K562 (cell line): ENCODE data around the gene PHTF2. TPM values are rescaled to one million over a fixed set of nuclear protein-coding genes. Genes with fewer than 3 reads are reported as not detected.

Experiments
- ATAC-seq: fragments of 200-7000 bp; cut with Tn5 transposase; 3 replicates; pipeline ENCODE4 v1.9.1; 2020; ENCODE audit warnings: moderate library complexity
- BruUV-seq: library from RNA; stranded (reverse); fragments of 400-500 nt; replicated peaks from 2 replicates; lab custom pipeline; 2021; lab: Mats Ljungman, UMichigan
- CTCF ChIA-PET: fragments of 300-600 bp; formaldehyde crosslinking; extraction: SDS; loops from one replicate; lab custom pipeline; 2021; ENCODE audit warnings: low intra/inter-chr PET ratio; lab: Yijun Ruan, JAX
- POLR2A ChIA-PET: fragments of 300-600, 350-650 bp; sonication (Branson Sonifier 250); formaldehyde crosslinking; extraction: SDS; loops from one replicate; lab custom pipeline; 2021; ENCODE audit warnings: antibody characterized with exemption, inconsistent platforms; lab: Yijun Ruan, JAX
- DNase-seq, 4 experiments: peaks; one replicate each; pipeline versions ENCODE4 v3.0.0 to v3.0.0-alpha.2; 2011 to 2018; ENCODE audit warnings: low spot score in 3 of 4, mixed read lengths in 3 of 4; ENCODE audit errors: extremely low read depth in 1 of 4
- FAIRE-seq: peaks from 2 replicates; lab custom pipeline; 2011; peaks lifted over from hg19 to GRCh38; lab: Jason Lieb, UNC
- H2AFZ ChIP-seq: 2 replicates; pipeline ENCODE4 v1.6.0; 2011; ENCODE audit warnings: low read depth, low read length, control low read depth, inconsistent platforms
- H3K27ac ChIP-seq: fragments of 200-600 bp; 3 replicates; pipeline ENCODE4 v1.8.0; 2011; ENCODE audit warnings: low read depth, mild to moderate bottlenecking, control low read depth, inconsistent platforms, low read length, moderate library complexity, mixed read lengths; ENCODE audit errors: extremely low read depth
- H3K27me3 ChIP-seq, 2 experiments: fragments of 300-600 bp in 1 of 2; 2 replicates in 1 of 2; 3 replicates in 1 of 2; pipeline versions ENCODE4 v1.6.0 to v1.8.0; 2011; ENCODE audit warnings: inconsistent platforms in 2 of 2, low read length in 2 of 2, mild to moderate bottlenecking in 1 of 2, mixed read lengths in 1 of 2, moderate library complexity in 1 of 2; ENCODE audit not compliant: control insufficient read depth in 2 of 2, insufficient read depth in 2 of 2
- H3K36me3 ChIP-seq: fragments of 300-600 bp; 3 replicates; pipeline ENCODE4 v1.8.0; 2011; ENCODE audit warnings: mild to moderate bottlenecking, low read length, inconsistent platforms; ENCODE audit not compliant: control insufficient read depth, insufficient read depth
- H3K4me1 ChIP-seq, 2 experiments: fragments of 200-600 bp in 1 of 2; replicated peaks in 1 of 2; 2 replicates in 1 of 2; 3 replicates in 1 of 2; pipeline versions ENCODE4 v1.5.1 to v1.8.0; 2011; ENCODE audit warnings: inconsistent platforms in 2 of 2, low read length in 2 of 2, mild to moderate bottlenecking in 1 of 2, mixed read lengths in 1 of 2, moderate library complexity in 1 of 2; ENCODE audit not compliant: control insufficient read depth in 2 of 2, insufficient read depth in 2 of 2
- H3K4me2 ChIP-seq: 2 replicates; pipeline ENCODE4 v1.6.1; 2011; ENCODE audit warnings: low read length, control low read depth, inconsistent platforms, mixed read lengths; ENCODE audit not compliant: insufficient read depth
- H3K4me3 ChIP-seq: fragments of 200-600 bp; sonication (generic), shearing (Covaris generic); 2 replicates; pipeline ENCODE4 v1.5.1; 2016; ENCODE audit warnings: control low read depth, inconsistent platforms
- H3K79me2 ChIP-seq: fragments of 200-600 bp; 3 replicates; pipeline ENCODE4 v1.8.0; 2011; ENCODE audit warnings: low read length, inconsistent platforms; ENCODE audit not compliant: control insufficient read depth, insufficient read depth
- H3K9ac ChIP-seq, 2 experiments: 2 replicates each; pipeline versions ENCODE4 v1.6.0 to v1.6.1; 2011; ENCODE audit warnings: low read depth in 2 of 2, low read length in 2 of 2, control low read depth in 1 of 2, inconsistent platforms in 1 of 2, mild to moderate bottlenecking in 1 of 2, mixed read lengths in 1 of 2; ENCODE audit not compliant: insufficient read depth in 1 of 2
- H3K9me1 ChIP-seq: one replicate; pipeline ENCODE4 v1.6.0; 2011; ENCODE audit warnings: inconsistent platforms, mild to moderate bottlenecking, low read length, moderate library complexity; ENCODE audit not compliant: control insufficient read depth, insufficient read depth
- H3K9me3 ChIP-seq: replicated peaks from 2 replicates; pipeline ENCODE4 v1.5.1; 2011; ENCODE audit warnings: low read depth, low read length, inconsistent platforms; ENCODE audit not compliant: control insufficient read depth, insufficient read depth
- H4K20me1 ChIP-seq: replicated peaks from 2 replicates; pipeline ENCODE4 v1.6.1; 2011; ENCODE audit warnings: low read length, inconsistent platforms, mixed read lengths; ENCODE audit not compliant: control insufficient read depth, insufficient read depth
- CEBPG ChIP-seq, 3 experiments: fragments of 200-800 bp in 1 of 3; sonication (Bioruptor generic) in 1 of 3; sonication (generic) in 1 of 3; formaldehyde crosslinking in 1 of 3; IDR thresholded peaks in 2 of 3; conservative IDR thresholded peaks in 1 of 3; 2 replicates each; pipeline versions ENCODE4 v1.6.1 to v1.8.0; 2016 to 2022; ENCODE audit warnings: missing compliant biosample characterization in 2 of 3, missing genetic modification characterization in 2 of 3, mild to moderate bottlenecking in 1 of 3, missing genetic modification reagents in 1 of 3
- GTF3C2 ChIP-seq: IDR thresholded peaks from 3 replicates; pipeline ENCODE4 v1.6.1; 2011; ENCODE audit warnings: borderline replicate concordance, mild to moderate bottlenecking, moderate library complexity; ENCODE audit not compliant: insufficient read length; ENCODE audit errors: extremely low read depth
- HOXB6 ChIP-seq: fragments of 250-450 bp; sonication (Bioruptor Pico); IDR thresholded peaks from 2 replicates; pipeline ENCODE4 v1.5.1; 2022; ENCODE audit warnings: mild to moderate bottlenecking, borderline replicate concordance
- ILF3 ChIP-seq: fragments of 450-650 bp; IDR thresholded peaks from 2 replicates; pipeline ENCODE4 v1.6.1; 2018; ENCODE audit warnings: antibody characterized with exemption, mild to moderate bottlenecking, moderate library complexity, borderline replicate concordance
- MAFF ChIP-seq: IDR thresholded peaks from 2 replicates; pipeline ENCODE4 v1.6.1; 2012; ENCODE audit warnings: low read length, improper control_type of control experiment
- NR4A1 ChIP-seq, 2 experiments: fragments of 250-450 bp in 1 of 2; fragments of 450-650 bp in 1 of 2; sonication (Bioruptor Pico) in 1 of 2; IDR thresholded peaks; 2 replicates each; pipeline versions ENCODE4 v1.4.0 to v1.6.1; 2016 to 2020; ENCODE audit warnings: mild to moderate bottlenecking in 2 of 2, missing compliant biosample characterization in 1 of 2, missing genetic modification characterization in 1 of 2, moderate library complexity in 1 of 2
- SP2 ChIP-seq: IDR thresholded peaks from 2 replicates; pipeline ENCODE4 v1.6.1; 2011; ENCODE audit warnings: mild to moderate bottlenecking, low read depth, low read length, moderate library complexity; ENCODE audit not compliant: poor library complexity, severe bottlenecking; ENCODE audit errors: extremely low read depth
- SREBF1 ChIP-seq: fragments of 150-350 bp; IDR thresholded peaks from 2 replicates; pipeline ENCODE4 v1.6.1; 2014; ENCODE audit warnings: antibody characterized with exemption, low read depth, low read length, borderline replicate concordance
- ZBTB8A ChIP-seq: fragments of 450-650 bp; IDR thresholded peaks from 2 replicates; pipeline ENCODE4 v1.6.1; 2018; ENCODE audit warnings: mild to moderate bottlenecking, moderate library complexity; ENCODE audit not compliant: partially characterized antibody
- WGBS: fragments of 100-300 bp; shearing (Covaris generic); methylation state at CpG from one replicate; pipeline ENCODE4 v1.1.6; 2016; ENCODE audit warnings: low coverage, mixed read lengths; ENCODE audit not compliant: insufficient coverage; ENCODE audit errors: missing lambda C conversion rate; 5-methylcytosine and 5-hydroxymethylcytosine counted together
- in situ Hi-C: fragments of 300-500 bp; cut with MboI; formaldehyde crosslinking; loops from 4 replicates; pipeline ENCODE4 v1.15.0; 2018; ENCODE audit warnings: inconsistent platforms, mixed read lengths
- intact Hi-C: fragments of 100-400 bp; cut with micrococcal nuclease; formaldehyde crosslinking; loops from 2 replicates; pipeline ENCODE4 v1.14.2; 2022
- polyA plus RNA-seq, 8 experiments: library from polyadenylated mRNA; depleted of rRNA in 4 of 8; stranded (reverse) in 5 of 8; unstranded in 3 of 8; fragments of >200 nt; fragmentation: Nextera tagmentation in 2 of 8; fragmentation: Illumina TruSeq in 1 of 8; extraction: Ambion mirVana in 2 of 8; extraction: Trizol in 1 of 8; gene quantifications; 2 replicates each; pipeline versions ENCODE4 v1.2.1 to v1.2.3, GENCODE V29; 2011 to 2014; ENCODE audit warnings: inconsistent platforms in 1 of 8, missing spikeins in 1 of 8
- total RNA-seq, 7 experiments: library from RNA; depleted of rRNA in 6 of 7; stranded (reverse); fragments of >200 nt in 6 of 7; fragmentation: Illumina TruSeq in 2 of 7; extraction: Trizol in 2 of 7; gene quantifications; 2 replicates each; pipeline versions ENCODE4 v1.2.1 to v1.2.3, GENCODE V29; 2011 to 2021; ENCODE audit warnings: low replicate concordance in 1 of 7

Gene PHTF2
- total and polyA plus RNA-seq, 9 of the 15 experiments (the other 6 are each of a cell fraction or from before 2014, with no cell fraction given): 17.9 to 43.6 (median 25.4) TPM

GRCh38 chr7:77827999-77828398, 29.4 kb downstream of the PHTF2 start:
- ChIA-PET POLR2A (interaction anchor here (0.6 kb wide), 1 partner anchor 36 kb away, joined by 3 read pairs; no protein-coding TSS in a partner anchor), CTCF (no interaction called here)
- Histone ChIP-seq H3K79me2 (peaks cover 92% of the 10 kb centered on the region), H2AFZ (no peak overlapping the region), H3K27ac (no peak overlapping the region), H3K36me3 (peaks cover 6% of the 10 kb centered on the region; the same call in 2 of the 3 replicates), H3K4me2 (no peak overlapping the region), H3K4me1 (peaks cover 0 to 40% of the 10 kb centered on the region in 2 experiments; a peak in 4 of 5 replicates)
- BruUV-seq: no TSS peak
- in situ Hi-C loops: no loop called here
- WGBS: 13% methylated on average over 2 of the region's 2 CpGs
- no peak for DNase-seq
- TF ChIP-seq HOXB6 (CRISPR knock-in tag) (no peak), ILF3 (no peak), GTF3C2 (no peak), NR4A1 (CRISPR knock-in tag; IDR thresholded peaks at IDR 0.05) (no peak), NR4A1 (tag; IDR thresholded peaks at IDR 0.05) (no peak), MAFF (no peak), ZBTB8A (no peak), CEBPG (CRISPR knock-in tag; IDR thresholded peaks at IDR 0.05) (no peak), CEBPG (tag; conservative IDR thresholded peaks at IDR 0.05 in 1 of 2, IDR thresholded peaks at IDR 0.05 in 1 of 2) (no peak), SREBF1 (no peak), SP2 (no peak)
- TF ChIP-seq, all 486 proteins: peak for 0
- H3K9me3 ChIP-seq: no peaks in the 10 kb centered on the region
- ATAC-seq: no peak
- H4K20me1 ChIP-seq: peaks cover 13% of the 10 kb centered on the region
- no peaks in the 10 kb centered on the region for H3K9me1 ChIP-seq
- no peak for FAIRE-seq
- H3K27me3 ChIP-seq: no peaks in the 10 kb centered on the region
- H3K9ac ChIP-seq: no peak overlapping the region
- no peak overlapping the region for H3K4me3 ChIP-seq
- intact Hi-C loops: no loop called here
